ENCODE measurements around the gene FRYL.

DNA sequence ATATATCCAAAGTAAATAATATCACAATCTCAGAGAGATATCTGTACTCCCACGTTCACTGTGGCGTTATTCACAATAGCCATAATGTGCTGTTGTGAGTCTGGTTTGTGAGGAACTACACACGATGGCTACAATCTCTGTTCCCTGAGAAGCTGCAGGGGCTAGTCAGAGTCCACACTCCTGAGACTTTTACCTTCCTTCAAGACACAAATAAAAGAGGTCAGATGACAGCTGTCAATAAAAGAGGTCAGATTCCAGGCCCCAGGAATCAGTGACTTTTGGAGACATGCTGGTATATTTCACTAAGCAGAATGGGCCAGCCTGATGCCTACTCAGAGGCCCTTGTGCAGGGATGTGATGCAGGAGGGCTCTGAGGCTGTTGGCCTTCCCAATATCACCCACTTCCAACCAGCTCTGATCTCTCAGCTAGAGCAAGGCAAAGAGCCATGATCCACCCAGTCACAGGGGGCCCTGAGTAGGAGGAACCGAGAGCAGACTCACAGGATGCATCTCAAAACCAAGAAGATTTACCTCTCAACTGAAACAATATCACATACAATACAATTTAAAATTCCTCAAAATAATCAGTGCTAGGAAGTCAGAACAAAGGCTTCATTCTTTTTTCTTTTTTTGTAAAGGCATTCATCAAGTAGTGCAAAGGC, 13.8 kb downstream of the FRYL start:
- TF ChIP-seq, protein P1, sequence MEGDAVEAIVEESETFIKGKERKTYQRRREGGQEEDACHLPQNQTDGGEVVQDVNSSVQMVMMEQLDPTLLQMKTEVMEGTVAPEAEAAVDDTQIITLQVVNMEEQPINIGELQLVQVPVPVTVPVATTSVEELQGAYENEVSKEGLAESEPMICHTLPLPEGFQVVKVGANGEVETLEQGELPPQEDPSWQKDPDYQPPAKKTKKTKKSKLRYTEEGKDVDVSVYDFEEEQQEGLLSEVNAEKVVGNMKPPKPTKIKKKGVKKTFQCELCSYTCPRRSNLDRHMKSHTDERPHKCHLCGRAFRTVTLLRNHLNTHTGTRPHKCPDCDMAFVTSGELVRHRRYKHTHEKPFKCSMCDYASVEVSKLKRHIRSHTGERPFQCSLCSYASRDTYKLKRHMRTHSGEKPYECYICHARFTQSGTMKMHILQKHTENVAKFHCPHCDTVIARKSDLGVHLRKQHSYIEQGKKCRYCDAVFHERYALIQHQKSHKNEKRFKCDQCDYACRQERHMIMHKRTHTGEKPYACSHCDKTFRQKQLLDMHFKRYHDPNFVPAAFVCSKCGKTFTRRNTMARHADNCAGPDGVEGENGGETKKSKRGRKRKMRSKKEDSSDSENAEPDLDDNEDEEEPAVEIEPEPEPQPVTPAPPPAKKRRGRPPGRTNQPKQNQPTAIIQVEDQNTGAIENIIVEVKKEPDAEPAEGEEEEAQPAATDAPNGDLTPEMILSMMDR (conservative IDR thresholded peaks at IDR 0.05; ENCODE audit: low read depth, low read length) = no peak
- TF ChIP-seq EZH2phosphoT487 (IDR thresholded peaks at IDR 0.05; ENCODE audit: borderline replicate concordance, low read length) = no peak
- no peak for TF ChIP-seq EZH2 (IDR thresholded peaks at IDR 0.05; ENCODE audit: low read length, unreplicated experiment)

Data from PC-3 (cell line).